ENCODE results near the gene SLC25A47. TPM values are rescaled to one million over a fixed set of nuclear protein-coding genes. Genes with fewer than 3 reads are reported as not detected.
"Not testable (repeated sequence)": the region's sequence is repeated elsewhere in the genome, so short reads cannot be mapped to it uniquely, and the experiment has no call there.

Gene SLC25A47
- total RNA-seq, 1 donor from 2014 or later, result not detected

GRCh38 chr14:100289916-100290606, 33.1 kb upstream of the SLC25A47 start:
- peak; percentile 75 for DNase-seq (ENCODE audit: low spot score)

GRCh38 chr14:100290607-100291304, 32.4 kb upstream of the SLC25A47 start:
- peak; percentile 47 for DNase-seq (ENCODE audit: low spot score)

- DNase-seq (ENCODE audit: low spot score), result peak; percentile 62
These were observed 31.6 kb upstream of the SLC25A47 start for GRCh38 chr14:100291305-100292075.

DNA sequence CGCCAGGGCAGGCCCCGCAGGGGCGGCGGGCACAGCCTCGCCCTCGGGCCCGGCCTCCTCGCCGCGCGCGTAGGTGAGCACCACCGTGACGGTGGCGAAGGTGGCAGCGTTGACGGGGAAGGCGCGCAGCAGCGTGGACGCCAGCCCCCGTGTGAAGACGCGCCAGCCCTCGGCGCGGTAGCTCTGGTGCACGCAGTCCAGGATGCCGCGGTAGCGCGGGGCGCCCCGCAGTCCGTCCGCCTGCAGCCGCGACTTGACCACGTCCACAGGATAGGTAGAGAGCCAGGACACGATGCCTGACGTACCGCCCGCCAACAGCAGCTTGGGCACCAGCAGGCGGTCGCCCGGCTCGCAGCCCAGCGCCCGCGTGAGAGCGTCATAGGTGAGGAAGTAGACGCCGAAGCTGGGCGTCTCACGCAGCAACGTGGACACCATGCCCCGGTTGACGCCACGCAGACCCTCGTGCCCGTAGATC, 30.8 kb upstream of the SLC25A47 start:
- DNase-seq (ENCODE audit: low spot score), result peak; percentile 80

DNA sequence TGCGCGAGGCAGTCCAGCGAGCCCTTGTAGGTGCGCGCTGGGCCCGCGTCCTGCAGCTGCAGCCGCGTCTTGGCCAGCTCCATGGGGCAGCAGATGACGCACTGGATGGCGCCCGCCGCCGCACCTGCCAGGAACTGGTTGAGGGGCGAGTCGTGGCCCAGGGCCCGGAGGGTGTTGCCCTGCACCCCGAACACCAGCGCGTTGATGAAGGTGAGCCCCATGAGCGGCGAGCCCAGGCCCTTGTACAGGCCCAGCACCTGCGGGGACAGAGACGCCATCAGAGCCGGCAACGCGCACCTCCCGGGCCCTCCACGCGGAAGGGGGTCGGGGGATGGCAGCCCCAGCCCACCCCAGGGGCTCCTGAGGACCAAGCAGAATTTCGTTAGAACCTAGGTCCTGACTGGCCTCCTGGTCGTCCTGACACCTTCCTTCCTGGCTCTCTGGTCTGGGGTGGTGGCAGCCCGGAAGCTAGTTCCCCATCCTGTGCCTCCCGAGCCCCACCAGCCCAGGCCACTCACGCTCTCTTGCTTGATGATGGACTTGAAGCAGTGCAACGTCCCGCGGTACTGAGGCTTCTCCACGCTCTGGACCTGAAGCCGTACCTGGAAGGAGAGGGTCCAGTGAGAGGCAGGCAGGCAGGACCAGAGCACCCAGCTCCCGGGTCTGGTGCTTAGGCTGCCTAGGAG, 30.2 kb upstream of the SLC25A47 start:
- peak; percentile 60 for DNase-seq (ENCODE audit: low spot score)

DNA sequence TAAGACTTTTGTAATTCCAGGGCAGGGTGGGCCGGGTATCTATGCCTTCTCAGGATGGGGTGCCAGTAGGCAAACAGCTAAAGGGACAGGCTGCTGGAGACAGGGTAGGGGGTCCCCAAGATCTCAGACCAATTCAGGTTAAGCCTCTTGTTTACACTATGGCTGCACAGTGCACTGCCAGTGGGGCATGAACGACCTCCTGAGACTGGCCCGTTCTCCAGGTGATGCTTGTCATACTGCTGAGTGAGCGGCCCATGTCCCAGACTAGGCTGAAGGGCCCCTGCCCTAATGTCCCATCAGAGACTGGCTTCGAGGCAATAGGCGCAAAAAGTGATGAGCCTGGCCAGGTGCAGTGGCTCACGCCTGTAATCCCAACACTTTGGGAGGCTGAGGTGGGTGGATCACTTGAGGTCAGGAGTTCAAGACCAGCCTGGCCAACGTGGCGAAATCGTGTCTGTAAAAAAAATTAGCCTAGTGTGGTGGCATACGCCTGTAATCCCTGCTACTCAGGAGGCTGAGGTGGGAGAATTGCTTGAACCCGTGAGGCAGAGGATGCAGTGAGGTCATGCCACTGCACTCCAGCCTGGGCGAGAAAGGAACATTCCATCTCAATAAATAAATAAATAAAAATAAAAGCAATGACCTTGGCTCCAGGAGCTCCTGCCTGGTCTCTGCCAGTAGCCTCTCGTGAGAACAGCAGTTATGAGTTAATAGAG, 29.5 kb upstream of the SLC25A47 start:
- DNase-seq (ENCODE audit: low spot score), result peak; percentile 49

DNA sequence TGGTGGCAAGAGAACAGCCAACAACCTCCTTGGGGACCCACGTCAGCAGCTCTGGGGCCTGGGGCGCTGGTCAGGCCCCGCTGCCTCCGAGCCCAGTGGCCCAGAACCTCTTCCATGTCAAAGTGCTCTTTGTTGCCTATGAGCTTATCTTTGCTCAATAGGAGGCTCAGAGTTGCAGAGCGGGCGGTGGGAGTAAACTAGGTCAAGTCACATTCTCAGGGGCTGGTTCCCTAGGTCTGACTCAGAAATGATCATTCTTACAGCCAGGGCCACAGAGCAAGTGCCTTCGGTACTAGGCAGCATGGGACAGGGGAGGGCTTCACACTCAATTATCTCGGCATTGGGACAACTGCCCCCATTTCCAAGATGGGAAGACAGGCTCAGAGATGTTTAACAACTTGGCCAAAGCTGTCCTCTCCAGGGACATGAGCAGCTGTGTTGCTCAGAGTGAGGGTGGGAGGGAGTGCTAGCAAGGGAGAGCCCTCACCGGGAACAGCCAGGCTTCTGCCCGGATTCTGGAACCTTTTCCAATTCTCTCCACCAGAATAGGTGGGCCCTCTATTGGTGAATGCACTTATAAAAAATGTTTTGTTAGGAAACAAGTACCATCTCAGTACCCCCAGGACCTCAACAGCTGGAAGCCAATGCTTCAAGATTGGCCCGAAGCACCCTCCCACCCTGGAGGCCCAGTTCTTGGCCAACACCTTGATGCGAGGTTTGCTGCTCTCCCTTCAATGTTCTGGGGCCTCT, 28.8 kb upstream of the SLC25A47 start:
- peak; percentile 75 for DNase-seq (ENCODE audit: low spot score)

- DNase-seq (ENCODE audit: low spot score), result peak; percentile 80
These were observed 28.2 kb upstream of the SLC25A47 start for GRCh38 chr14:100294963-100295330.

GRCh38 chr14:100295376-100296105, 27.6 kb upstream of the SLC25A47 start:
- peak; percentile 45 for DNase-seq (ENCODE audit: low spot score)

- no peak for DNase-seq (ENCODE audit: low spot score)
These were observed 27.0 kb upstream of the SLC25A47 start for GRCh38 chr14:100296106-100296651.

- not testable (repeated sequence) for DNase-seq (ENCODE audit: low spot score)
These were observed 26.4 kb upstream of the SLC25A47 start for GRCh38 chr14:100296729-100297128.

DNA sequence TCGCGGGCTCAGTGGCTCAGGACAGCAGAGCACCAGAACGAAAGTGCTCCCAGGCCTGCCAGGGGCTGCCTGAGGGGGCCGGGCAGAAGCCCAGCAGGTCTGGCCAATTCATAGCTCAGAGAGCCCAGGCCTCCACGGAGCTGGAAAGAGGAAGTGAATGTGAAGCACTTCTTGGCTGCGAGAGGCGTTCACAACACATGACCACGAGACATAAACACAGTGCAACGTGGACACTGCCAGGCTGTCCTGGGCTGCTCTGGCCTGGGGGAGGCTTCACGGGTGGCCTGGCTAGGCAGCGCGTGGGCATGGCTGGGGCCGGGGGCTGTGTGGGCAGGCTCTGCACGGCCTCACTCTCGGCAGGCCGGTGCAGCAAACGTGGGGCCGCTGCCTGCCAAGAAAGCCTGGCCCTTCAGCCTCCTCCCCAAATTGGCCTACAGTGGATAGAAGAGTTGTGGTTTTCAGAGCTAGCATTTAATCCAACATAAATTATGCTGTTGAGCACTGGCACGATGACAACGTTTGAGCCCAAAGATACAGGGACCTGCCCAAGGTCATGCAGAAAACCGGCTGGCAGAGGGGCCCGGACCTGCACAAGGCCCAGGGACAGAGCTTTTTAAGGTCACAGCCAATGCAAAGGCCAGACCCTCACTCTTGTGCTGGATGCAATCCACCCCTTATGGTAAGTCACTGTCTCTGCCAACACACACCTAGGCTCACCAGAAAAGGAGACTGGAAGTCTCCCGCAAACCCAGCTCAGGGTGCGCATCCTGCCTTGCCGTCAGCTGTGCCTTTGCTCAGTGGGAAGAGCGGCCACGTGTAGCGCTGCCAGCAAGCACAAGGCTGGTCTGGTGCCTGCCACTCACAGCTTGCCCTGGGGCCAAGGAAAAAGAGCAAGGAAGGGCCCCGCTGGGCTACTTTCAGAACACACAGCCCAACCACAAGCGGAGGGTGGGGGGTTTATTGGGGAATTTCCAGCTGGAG, 25.5 kb upstream of the SLC25A47 start:
- no peak for DNase-seq (ENCODE audit: low spot score)

DNA sequence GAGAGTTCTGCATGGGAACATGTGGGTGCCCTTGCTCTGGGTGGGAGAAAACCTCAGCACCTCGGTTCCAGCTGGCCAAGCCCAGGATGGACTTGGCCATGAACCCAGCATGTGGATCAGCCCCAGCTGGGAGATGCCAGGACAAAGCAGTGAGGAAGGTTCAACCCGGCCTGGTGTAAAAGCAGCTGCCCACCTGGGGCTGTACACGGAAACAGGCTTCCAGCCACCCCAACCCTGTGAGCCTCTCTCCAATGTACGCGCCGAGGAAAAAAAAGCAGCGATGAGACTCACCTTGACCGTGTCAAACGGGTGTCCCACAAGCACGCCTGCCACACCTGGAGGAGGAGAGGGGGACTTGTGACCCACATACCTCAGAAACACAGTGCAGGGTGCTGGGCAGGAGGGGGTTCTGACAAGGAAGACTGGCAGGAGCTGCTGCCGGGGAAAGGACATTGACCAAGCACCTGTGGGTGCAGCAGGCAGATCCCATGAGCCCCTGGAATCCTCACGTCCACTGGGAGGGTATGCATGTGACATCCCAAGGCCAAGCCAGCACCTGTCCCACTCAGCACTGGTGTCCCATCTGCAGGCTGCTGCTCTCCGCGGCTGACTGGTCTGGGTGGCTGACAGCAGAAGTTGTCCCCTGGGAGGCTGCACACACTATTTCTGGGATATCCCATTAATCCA, 24.4 kb upstream of the SLC25A47 start:
- DNase-seq (ENCODE audit: low spot score), result no peak

- no peak for DNase-seq (ENCODE audit: low spot score)
These were observed 23.9 kb upstream of the SLC25A47 start for GRCh38 chr14:100299238-100299560.

- DNase-seq (ENCODE audit: low spot score), result no peak
These were observed 20.5 kb upstream of the SLC25A47 start for GRCh38 chr14:100302616-100303015.

- no peak for DNase-seq (ENCODE audit: low spot score)
These were observed 20.0 kb upstream of the SLC25A47 start for GRCh38 chr14:100303179-100303578.

- DNase-seq (ENCODE audit: low spot score), result no peak
These were observed 19.2 kb upstream of the SLC25A47 start for GRCh38 chr14:100303925-100304324.

Measured in mesenteric fat pad (tissue), 1 donor.